ENCODE measurements around the gene MOSMO. TPM values are rescaled to one million over a fixed set of nuclear protein-coding genes. Genes with fewer than 3 reads are reported as not detected.

MOSMO gene
- total RNA-seq, 1 experiment from 2014 or later, result 10.9 TPM

DNA sequence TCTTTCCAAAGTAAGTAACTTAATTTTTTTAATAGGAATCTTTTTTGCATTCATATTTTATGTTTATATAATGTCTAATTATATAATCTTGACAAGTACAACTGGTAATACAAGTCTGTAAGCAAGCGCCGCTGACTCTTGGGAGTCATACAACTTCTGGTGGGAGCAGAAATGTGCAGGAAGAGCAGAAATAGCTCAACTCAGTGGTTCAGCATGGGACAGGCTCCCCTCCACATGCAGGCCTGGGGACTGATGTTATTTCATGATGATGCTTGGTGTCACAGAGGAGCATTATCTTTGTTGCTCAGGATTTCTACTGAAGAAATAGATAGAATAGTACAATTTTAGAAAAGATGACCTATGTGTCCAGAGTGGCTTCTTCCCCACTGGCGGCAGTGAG lies 44.0 kb upstream of the MOSMO start:
- peaks cover 85% of the 10 kb centered on the region for H3K36me3 Mint-ChIP-seq (ENCODE audit: insufficient read depth, unreplicated experiment)
- no peaks in the 10 kb centered on the region for H3K27me3 ChIP-seq (replicated peaks; ENCODE audit: control insufficient read depth, insufficient read depth, low read length)
- no peaks in the 10 kb centered on the region for H3K4me1 Mint-ChIP-seq (ENCODE audit: low read depth, unreplicated experiment)
- DNase-seq, result no peak
- no peaks in the 10 kb centered on the region for H3K9me3 Mint-ChIP-seq (ENCODE audit: unreplicated experiment)
- no peaks in the 10 kb centered on the region for H3K4me1 ChIP-seq
- no peak overlapping the region for H3K4me3 ChIP-seq (ENCODE audit: low read depth, low read length)
- ChIA-PET CTCF (no interaction called here), POLR2A (no interaction called here)
- peaks cover 3% of the 10 kb centered on the region for H3K36me3 ChIP-seq (ENCODE audit: control insufficient read depth, insufficient read depth, low read length)
- intact Hi-C loops (cut with micrococcal nuclease; ENCODE audit: unreplicated experiment), result no loop called here
- no peaks in the 10 kb centered on the region for H3K9me3 ChIP-seq
- H3K4me3 Mint-ChIP-seq (ENCODE audit: unreplicated experiment), result no peak overlapping the region
- TF ChIP-seq, protein P1, sequence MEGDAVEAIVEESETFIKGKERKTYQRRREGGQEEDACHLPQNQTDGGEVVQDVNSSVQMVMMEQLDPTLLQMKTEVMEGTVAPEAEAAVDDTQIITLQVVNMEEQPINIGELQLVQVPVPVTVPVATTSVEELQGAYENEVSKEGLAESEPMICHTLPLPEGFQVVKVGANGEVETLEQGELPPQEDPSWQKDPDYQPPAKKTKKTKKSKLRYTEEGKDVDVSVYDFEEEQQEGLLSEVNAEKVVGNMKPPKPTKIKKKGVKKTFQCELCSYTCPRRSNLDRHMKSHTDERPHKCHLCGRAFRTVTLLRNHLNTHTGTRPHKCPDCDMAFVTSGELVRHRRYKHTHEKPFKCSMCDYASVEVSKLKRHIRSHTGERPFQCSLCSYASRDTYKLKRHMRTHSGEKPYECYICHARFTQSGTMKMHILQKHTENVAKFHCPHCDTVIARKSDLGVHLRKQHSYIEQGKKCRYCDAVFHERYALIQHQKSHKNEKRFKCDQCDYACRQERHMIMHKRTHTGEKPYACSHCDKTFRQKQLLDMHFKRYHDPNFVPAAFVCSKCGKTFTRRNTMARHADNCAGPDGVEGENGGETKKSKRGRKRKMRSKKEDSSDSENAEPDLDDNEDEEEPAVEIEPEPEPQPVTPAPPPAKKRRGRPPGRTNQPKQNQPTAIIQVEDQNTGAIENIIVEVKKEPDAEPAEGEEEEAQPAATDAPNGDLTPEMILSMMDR (IDR thresholded peaks at IDR 0.05; ENCODE audit: insufficient read depth in 1 of 2, low read depth in 1 of 2, low read length in 1 of 2, severe bottlenecking in 1 of 2, unreplicated experiment in 1 of 2), result no peak
- no TSS peak for BruUV-seq (replicated peaks)
- no peaks in the 10 kb centered on the region for H3K27me3 Mint-ChIP-seq (ENCODE audit: insufficient read depth, unreplicated experiment)
- H3K27ac Mint-ChIP-seq (ENCODE audit: unreplicated experiment), result no peak overlapping the region

DNA sequence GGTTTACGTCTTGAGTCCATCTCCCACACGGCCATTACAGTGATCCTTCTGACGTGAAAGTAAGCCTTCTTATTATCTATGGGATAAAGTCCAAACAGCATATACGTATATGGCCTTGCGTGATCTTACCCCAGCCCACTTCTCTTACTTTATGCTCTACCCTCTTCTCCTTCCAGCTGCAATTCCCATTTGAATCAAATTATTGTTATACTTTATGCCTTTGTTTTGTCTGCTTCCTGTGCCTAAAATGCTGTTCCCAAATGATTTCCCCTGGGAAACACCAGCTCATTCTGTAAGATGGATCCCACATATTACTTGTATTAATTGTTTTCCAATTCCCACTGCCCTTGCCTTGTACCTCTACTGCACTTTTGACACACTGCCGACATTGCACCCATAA lies 43.6 kb upstream of the MOSMO start:
- Histone ChIP-seq H3K27me3 (replicated peaks; ENCODE audit: control insufficient read depth, insufficient read depth, low read length) (no peaks in the 10 kb centered on the region), H3K4me1 (no peaks in the 10 kb centered on the region), H3K36me3 (ENCODE audit: control insufficient read depth, insufficient read depth, low read length) (peaks cover 3% of the 10 kb centered on the region), H3K4me3 (ENCODE audit: low read depth, low read length) (no peak overlapping the region), H3K9me3 (no peaks in the 10 kb centered on the region)
- intact Hi-C loops (cut with micrococcal nuclease; ENCODE audit: unreplicated experiment), result no loop called here
- Mint-ChIP-seq H3K27ac (ENCODE audit: unreplicated experiment) (no peak overlapping the region), H3K36me3 (ENCODE audit: insufficient read depth, unreplicated experiment) (peaks cover 86% of the 10 kb centered on the region), H3K27me3 (ENCODE audit: insufficient read depth, unreplicated experiment) (no peaks in the 10 kb centered on the region), H3K9me3 (ENCODE audit: unreplicated experiment) (no peaks in the 10 kb centered on the region), H3K4me1 (ENCODE audit: low read depth, unreplicated experiment) (no peaks in the 10 kb centered on the region), H3K4me3 (ENCODE audit: unreplicated experiment) (no peak overlapping the region)
- no TSS peak for BruUV-seq (replicated peaks)
- POLR2A ChIA-PET, result no interaction called here
- TF ChIP-seq, protein P1 (IDR thresholded peaks at IDR 0.05; ENCODE audit: insufficient read depth in 1 of 2, low read depth in 1 of 2, low read length in 1 of 2, severe bottlenecking in 1 of 2, unreplicated experiment in 1 of 2), result no peak
- no peak for DNase-seq
- CTCF ChIA-PET, result no interaction called here

GRCh38 chr16:21971856-21972255 lies 36.1 kb upstream of the MOSMO start:
- TF ChIP-seq, protein P1 (IDR thresholded peaks at IDR 0.05; ENCODE audit: insufficient read depth in 1 of 2, low read depth in 1 of 2, low read length in 1 of 2, severe bottlenecking in 1 of 2, unreplicated experiment in 1 of 2), result no peak
- no peak overlapping the region for H3K4me3 ChIP-seq (ENCODE audit: low read depth, low read length)
- POLR2A ChIA-PET, result no interaction called here
- no peaks in the 10 kb centered on the region for H3K9me3 Mint-ChIP-seq (ENCODE audit: unreplicated experiment)
- H3K4me1 Mint-ChIP-seq (ENCODE audit: low read depth, unreplicated experiment), result no peaks in the 10 kb centered on the region
- no peak for DNase-seq
- H3K36me3 Mint-ChIP-seq (ENCODE audit: insufficient read depth, unreplicated experiment), result peaks cover 47% of the 10 kb centered on the region
- H3K27me3 Mint-ChIP-seq (ENCODE audit: insufficient read depth, unreplicated experiment), result no peaks in the 10 kb centered on the region
- no peaks in the 10 kb centered on the region for H3K9me3 ChIP-seq
- H3K4me3 Mint-ChIP-seq (ENCODE audit: unreplicated experiment), result no peak overlapping the region
- H3K27ac Mint-ChIP-seq (ENCODE audit: unreplicated experiment), result no peak overlapping the region
- intact Hi-C loops (cut with micrococcal nuclease; ENCODE audit: unreplicated experiment), result no loop called here
- no TSS peak for BruUV-seq (replicated peaks)
- H3K27me3 ChIP-seq (replicated peaks; ENCODE audit: control insufficient read depth, insufficient read depth, low read length), result no peaks in the 10 kb centered on the region
- H3K4me1 ChIP-seq, result no peaks in the 10 kb centered on the region
- CTCF ChIA-PET, result no interaction called here
- peaks cover 4% of the 10 kb centered on the region; the same call in 1 of the 2 replicates for H3K36me3 ChIP-seq (ENCODE audit: control insufficient read depth, insufficient read depth, low read length)

All from Caco-2 (cell line).